ENCODE results near the gene BIN1. TPM values are rescaled to one million over a fixed set of nuclear protein-coding genes. Genes with fewer than 3 reads are reported as not detected.

BIN1 gene
- polyA plus RNA-seq, 2 donors, result 4.6 to 7.9 TPM

DNA sequence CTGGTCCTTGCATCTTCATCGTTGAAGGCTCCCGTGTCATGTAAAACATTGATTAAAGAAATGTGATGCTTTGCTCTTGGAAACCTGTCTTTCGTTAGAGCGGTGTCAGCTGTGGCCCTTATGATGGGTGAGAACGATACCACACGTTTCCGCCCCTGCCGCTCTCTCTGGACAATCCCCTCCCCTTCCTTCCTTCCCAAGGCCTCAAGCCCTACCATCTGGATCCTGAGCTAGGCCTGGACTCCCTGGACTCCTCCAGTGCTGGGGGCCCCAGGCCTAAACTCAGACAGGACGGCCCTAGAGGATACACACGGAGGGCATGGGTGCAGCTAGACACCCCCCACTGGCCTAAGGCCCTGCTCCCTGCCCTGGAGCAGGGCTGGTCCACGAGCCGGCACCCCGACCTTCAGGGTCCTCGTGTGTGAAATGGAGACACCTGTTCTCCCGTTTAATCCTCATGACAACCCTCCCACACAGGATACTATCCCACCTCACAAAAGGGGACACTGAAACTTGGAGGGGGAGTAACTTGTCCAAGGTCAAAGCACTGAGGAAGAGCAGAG lies 13.2 kb downstream of the BIN1 start:
- Histone ChIP-seq H3K27ac (ENCODE audit: low read depth in 2 of 2, low read length in 1 of 2) (no peak overlapping the region), H3K9me3 (ENCODE audit: control insufficient read depth in 2 of 2, insufficient read depth in 1 of 2, low read depth in 1 of 2, low read length in 1 of 2) (no peaks in the 10 kb centered on the region), H3K4me1 (ENCODE audit: control insufficient read depth in 2 of 2, insufficient read depth in 2 of 2, low read length in 1 of 2) (peaks cover 7% of the 10 kb centered on the region in 2 donors), H3K36me3 (ENCODE audit: control insufficient read depth in 2 of 2, insufficient read depth in 2 of 2, low read length in 1 of 2) (no peaks in the 10 kb centered on the region), H3K4me3 (ENCODE audit: low read depth in 1 of 2, low read length in 2 of 2) (no peak overlapping the region), H3K27me3 (ENCODE audit: control insufficient read depth in 1 of 2, insufficient read depth in 2 of 2, low read length in 2 of 2) (no peaks in the 10 kb centered on the region)
- WGBS, 2 donors, result 75 to 79% methylated on average over 15 of the region's 15 CpGs

DNA sequence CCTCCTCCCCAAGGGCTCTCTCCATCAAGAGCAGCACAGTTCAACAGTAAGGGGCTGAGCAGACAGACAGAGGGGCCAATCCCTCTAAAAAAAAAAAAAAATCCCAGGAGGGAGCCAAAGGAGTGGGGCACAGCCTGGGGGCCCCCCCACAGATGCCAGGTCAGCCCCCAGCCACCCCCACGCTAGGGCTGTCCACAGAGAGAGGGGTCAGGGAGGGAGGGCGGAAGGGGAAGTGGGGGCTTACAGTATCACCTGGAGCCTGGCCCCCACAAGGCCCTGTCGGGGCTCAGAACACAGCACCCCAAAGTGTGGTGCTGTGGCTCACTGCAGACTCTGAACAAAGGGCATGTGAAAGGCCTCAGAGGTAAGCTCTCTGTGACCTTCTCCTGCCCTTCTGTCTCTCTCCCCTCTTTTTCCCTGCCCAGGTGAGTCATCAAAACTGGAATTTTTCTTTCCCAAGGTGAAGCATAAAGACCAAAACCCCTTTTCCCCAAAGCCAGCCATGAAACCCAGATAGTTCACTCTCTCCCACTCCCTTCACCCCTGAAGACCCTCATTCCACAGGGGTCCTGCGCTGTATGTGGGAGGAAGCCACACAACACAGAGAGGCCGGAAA lies 13.9 kb downstream of the BIN1 start:
- H3K9me3 ChIP-seq (ENCODE audit: control insufficient read depth in 2 of 2, insufficient read depth in 1 of 2, low read depth in 1 of 2, low read length in 1 of 2), result no peaks in the 10 kb centered on the region
- H3K27me3 ChIP-seq (ENCODE audit: control insufficient read depth in 1 of 2, insufficient read depth in 2 of 2, low read length in 2 of 2), result no peaks in the 10 kb centered on the region
- WGBS, 2 donors, result 83 to 85% methylated on average over 5 of the region's 5 CpGs
- H3K4me1 ChIP-seq (ENCODE audit: control insufficient read depth in 2 of 2, insufficient read depth in 2 of 2, low read length in 1 of 2), result peaks cover 7% of the 10 kb centered on the region in 2 donors
- H3K4me3 ChIP-seq (ENCODE audit: low read depth in 1 of 2, low read length in 2 of 2), result no peak overlapping the region
- no peak overlapping the region for H3K27ac ChIP-seq (ENCODE audit: low read depth in 2 of 2, low read length in 1 of 2)
- no peaks in the 10 kb centered on the region for H3K36me3 ChIP-seq (ENCODE audit: control insufficient read depth in 2 of 2, insufficient read depth in 2 of 2, low read length in 1 of 2)

DNA sequence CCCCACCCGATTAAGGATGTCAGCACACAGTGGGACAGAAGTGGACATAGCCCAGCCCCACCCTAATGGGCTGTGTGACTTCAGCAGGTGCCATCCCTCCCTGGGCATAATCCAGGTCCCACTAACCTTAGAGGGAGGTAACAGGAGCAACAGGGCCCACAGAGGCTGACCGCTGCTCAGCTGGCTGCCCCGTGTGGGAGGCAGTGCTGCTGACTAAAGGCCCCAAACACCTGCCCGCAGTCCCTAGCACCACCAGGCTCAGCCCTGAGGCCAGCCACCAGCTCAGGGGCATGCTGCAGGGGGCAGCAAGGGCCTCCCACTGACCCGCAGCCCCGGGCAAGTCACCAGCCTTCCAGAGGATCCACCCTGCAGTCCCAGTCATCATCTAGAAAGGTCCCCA lies 14.6 kb downstream of the BIN1 start:
- H3K27ac ChIP-seq (ENCODE audit: low read depth in 2 of 2, low read length in 1 of 2), result no peak overlapping the region
- 90 to 93% methylated on average over 6 of the region's 6 CpGs for WGBS, 2 donors
- H3K4me3 ChIP-seq (ENCODE audit: low read depth in 1 of 2, low read length in 2 of 2), result no peak overlapping the region
- no peaks in the 10 kb centered on the region for H3K27me3 ChIP-seq (ENCODE audit: control insufficient read depth in 1 of 2, insufficient read depth in 2 of 2, low read length in 2 of 2)
- H3K9me3 ChIP-seq (ENCODE audit: control insufficient read depth in 2 of 2, insufficient read depth in 1 of 2, low read depth in 1 of 2, low read length in 1 of 2), result no peaks in the 10 kb centered on the region
- no peaks in the 10 kb centered on the region for H3K36me3 ChIP-seq (ENCODE audit: control insufficient read depth in 2 of 2, insufficient read depth in 2 of 2, low read length in 1 of 2)
- H3K4me1 ChIP-seq (ENCODE audit: control insufficient read depth in 2 of 2, insufficient read depth in 2 of 2, low read length in 1 of 2), result peaks cover 7 to 9% of the 10 kb centered on the region in 2 donors

DNA sequence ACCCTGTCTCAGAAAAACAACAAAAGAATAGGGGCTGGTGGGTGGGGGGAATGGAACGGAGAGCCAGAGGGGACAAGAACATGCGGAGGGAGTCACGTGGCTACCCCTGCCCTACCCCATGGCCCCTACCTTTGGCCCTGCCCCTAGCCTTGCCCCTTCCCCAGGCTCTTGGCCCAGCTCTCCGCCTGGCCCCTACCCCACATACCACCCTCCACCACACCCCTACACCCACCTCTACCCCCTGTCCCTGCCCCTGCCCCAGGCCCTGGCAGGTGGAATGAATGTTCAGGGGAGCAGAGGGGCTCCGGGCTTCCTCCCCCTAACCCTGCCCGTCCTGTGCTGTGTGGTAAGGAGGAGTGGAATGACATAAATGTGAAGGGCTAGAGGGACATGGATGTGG lies 15.1 kb downstream of the BIN1 start:
- Histone ChIP-seq H3K9me3 (ENCODE audit: control insufficient read depth in 2 of 2, insufficient read depth in 1 of 2, low read depth in 1 of 2, low read length in 1 of 2) (no peaks in the 10 kb centered on the region), H3K4me3 (ENCODE audit: low read depth in 1 of 2, low read length in 2 of 2) (no peak overlapping the region), H3K27me3 (ENCODE audit: control insufficient read depth in 1 of 2, insufficient read depth in 2 of 2, low read length in 2 of 2) (no peaks in the 10 kb centered on the region), H3K4me1 (ENCODE audit: control insufficient read depth in 2 of 2, insufficient read depth in 2 of 2, low read length in 1 of 2) (peaks cover 7% of the 10 kb centered on the region in 2 donors), H3K27ac (ENCODE audit: low read depth in 2 of 2, low read length in 1 of 2) (no peak overlapping the region), H3K36me3 (ENCODE audit: control insufficient read depth in 2 of 2, insufficient read depth in 2 of 2, low read length in 1 of 2) (no peaks in the 10 kb centered on the region)
- WGBS, 2 donors, result 92 to 93% methylated on average over 6 of the region's 6 CpGs

DNA sequence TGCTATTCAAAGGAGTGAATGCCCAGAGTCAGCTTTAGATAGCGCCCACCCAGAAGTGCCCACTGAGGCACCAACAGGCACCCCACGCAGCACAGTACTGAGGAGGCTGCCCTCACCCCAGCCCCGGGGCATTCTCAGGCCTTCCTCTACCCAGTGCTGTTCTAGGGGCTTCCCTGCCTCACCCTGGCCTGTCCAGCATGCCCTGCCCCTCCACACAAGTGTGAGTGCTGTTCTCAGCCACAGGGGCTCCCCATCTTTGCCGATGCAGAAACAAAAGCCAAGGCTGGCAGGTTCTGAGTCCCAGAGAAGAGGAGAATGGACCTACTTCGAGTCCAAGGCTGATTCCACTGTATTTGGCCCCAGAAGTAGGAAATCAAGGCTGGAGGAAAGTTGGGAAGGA lies 15.8 kb downstream of the BIN1 start:
- no peaks in the 10 kb centered on the region for H3K9me3 ChIP-seq (ENCODE audit: control insufficient read depth in 2 of 2, insufficient read depth in 1 of 2, low read depth in 1 of 2, low read length in 1 of 2)
- WGBS, 2 donors, result 86 to 87% methylated on average over 5 of the region's 5 CpGs
- no peak overlapping the region for H3K27ac ChIP-seq (ENCODE audit: low read depth in 2 of 2, low read length in 1 of 2)
- H3K4me1 ChIP-seq (ENCODE audit: control insufficient read depth in 2 of 2, insufficient read depth in 2 of 2, low read length in 1 of 2), result peaks cover 7% of the 10 kb centered on the region in 2 donors
- no peaks in the 10 kb centered on the region for H3K27me3 ChIP-seq (ENCODE audit: control insufficient read depth in 1 of 2, insufficient read depth in 2 of 2, low read length in 2 of 2)
- H3K36me3 ChIP-seq (ENCODE audit: control insufficient read depth in 2 of 2, insufficient read depth in 2 of 2, low read length in 1 of 2), result no peaks in the 10 kb centered on the region
- H3K4me3 ChIP-seq (ENCODE audit: low read depth in 1 of 2, low read length in 2 of 2), result no peak overlapping the region

DNA sequence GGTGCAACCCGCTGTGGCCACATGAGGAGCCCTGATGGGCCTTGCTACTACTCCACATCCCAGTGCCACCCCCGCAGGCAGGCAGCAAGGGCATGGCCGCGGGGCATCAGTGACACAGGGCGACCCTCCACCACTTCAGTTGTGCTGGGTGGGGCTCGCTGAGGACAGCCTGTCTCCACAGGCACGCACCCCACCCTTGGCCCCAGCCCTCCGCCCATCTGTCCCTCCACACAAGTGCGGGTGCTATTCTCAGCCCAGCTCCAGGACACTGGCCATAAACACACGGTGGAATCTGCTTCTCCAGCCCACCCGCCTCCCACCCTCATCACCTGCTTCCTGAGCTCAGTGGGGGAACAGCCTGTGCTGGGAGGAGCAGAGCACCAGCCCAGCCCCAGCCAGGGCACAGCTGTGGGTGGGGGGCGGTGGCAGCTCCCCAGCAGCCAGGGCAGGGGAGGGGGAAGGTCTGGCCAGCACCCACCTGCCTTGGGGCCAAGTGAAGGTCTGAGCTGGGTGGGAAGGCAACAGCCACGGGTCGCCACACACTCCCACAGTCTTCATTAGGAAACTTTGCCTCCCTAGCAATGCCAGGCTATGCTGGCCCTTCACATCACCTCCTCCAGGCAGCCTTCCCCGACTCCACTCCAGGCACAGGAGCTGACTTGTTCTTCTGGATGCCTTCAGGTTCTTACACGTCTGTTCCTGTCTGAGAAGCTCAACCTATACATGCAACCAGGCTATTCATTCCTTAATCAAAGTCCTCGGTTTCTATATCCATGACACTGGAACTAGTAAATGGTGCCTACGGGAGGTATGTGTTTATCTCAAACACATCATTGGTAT lies 16.5 kb downstream of the BIN1 start:
- WGBS, 2 donors, result 72 to 79% methylated on average over 17 to 18 of the region's 18 CpGs
- H3K4me1 ChIP-seq (ENCODE audit: control insufficient read depth in 2 of 2, insufficient read depth in 2 of 2, low read length in 1 of 2), result peaks cover 10 to 11% of the 10 kb centered on the region in 2 donors

DNA sequence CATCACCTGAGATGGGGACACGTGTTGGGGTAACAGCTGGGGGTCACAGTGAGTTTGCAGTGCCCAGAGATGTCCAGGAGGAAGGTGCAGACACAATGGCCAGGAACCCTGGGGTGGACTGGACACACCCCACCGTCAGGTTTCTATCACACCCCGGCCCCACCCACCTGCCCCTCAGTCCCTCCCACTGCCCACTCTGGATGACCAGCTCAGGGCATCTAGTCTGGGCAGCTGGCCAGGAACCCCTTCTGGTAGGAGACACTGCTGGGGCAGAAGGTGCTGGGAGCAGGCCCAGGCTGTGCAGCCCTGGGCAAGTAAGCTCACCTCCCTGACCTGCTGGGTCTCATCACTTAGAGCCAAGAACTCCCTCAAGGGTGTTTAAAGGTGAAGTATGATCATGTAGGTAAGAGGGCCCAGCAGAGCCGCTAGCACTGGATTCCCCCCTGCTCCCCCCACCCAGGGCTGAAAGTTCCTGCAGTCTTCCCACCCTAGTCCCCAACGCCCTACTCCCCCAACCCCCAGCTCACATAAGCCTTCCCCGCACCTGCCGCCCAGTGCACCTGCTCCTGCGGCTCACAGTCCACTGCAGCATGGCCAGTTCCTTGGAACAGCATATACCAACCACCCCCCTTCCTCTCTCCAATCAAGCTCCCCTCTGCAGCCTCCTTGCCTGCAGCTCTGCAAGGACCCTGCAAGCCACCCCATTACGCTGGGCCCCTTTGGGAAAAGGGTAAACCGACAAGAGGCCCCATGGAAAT lies 17.3 kb downstream of the BIN1 start:
- no peaks in the 10 kb centered on the region for H3K9me3 ChIP-seq (ENCODE audit: control insufficient read depth in 2 of 2, insufficient read depth in 1 of 2, low read depth in 1 of 2, low read length in 1 of 2)
- peaks cover 11% of the 10 kb centered on the region in 2 donors for H3K4me1 ChIP-seq (ENCODE audit: control insufficient read depth in 2 of 2, insufficient read depth in 2 of 2, low read length in 1 of 2)
- no peaks in the 10 kb centered on the region for H3K36me3 ChIP-seq (ENCODE audit: control insufficient read depth in 2 of 2, insufficient read depth in 2 of 2, low read length in 1 of 2)
- H3K27ac ChIP-seq (ENCODE audit: low read depth in 2 of 2, low read length in 1 of 2), result no peak overlapping the region
- no peaks in the 10 kb centered on the region for H3K27me3 ChIP-seq (ENCODE audit: control insufficient read depth in 1 of 2, insufficient read depth in 2 of 2, low read length in 2 of 2)
- WGBS, 2 donors, result 84 to 90% methylated on average over 10 of the region's 10 CpGs
- no peak overlapping the region for H3K4me3 ChIP-seq (ENCODE audit: low read depth in 1 of 2, low read length in 2 of 2)

More for the DNA sequence above, 16.5 kb downstream of the BIN1 start:
- Histone ChIP-seq H3K9me3 (ENCODE audit: control insufficient read depth in 2 of 2, insufficient read depth in 1 of 2, low read depth in 1 of 2, low read length in 1 of 2) (no peaks in the 10 kb centered on the region), H3K27me3 (ENCODE audit: control insufficient read depth in 1 of 2, insufficient read depth in 2 of 2, low read length in 2 of 2) (no peaks in the 10 kb centered on the region), H3K27ac (ENCODE audit: low read depth in 2 of 2, low read length in 1 of 2) (no peak overlapping the region), H3K36me3 (ENCODE audit: control insufficient read depth in 2 of 2, insufficient read depth in 2 of 2, low read length in 1 of 2) (no peaks in the 10 kb centered on the region), H3K4me3 (ENCODE audit: low read depth in 1 of 2, low read length in 2 of 2) (no peak overlapping the region)

DNA sequence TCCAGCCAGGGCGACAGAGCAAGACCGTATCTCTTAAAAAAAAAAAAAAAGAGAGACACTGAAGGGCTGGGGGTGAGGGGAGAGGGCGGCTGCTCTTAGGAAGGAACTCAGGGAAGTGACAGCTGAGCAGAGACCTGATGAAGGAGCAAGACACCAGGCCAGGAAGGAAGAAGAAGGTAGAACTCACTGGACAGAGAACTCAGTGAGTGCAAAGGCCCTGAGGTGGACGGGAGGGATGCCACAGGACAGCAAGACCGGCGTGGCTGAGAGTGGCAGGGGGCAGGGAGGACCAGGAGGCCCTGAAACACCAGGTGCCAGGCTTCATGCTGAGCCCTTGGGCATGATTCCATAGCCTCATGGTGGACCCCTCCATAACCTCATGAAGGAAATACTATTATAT lies 18.2 kb downstream of the BIN1 start:
- H3K4me3 ChIP-seq (ENCODE audit: low read depth in 1 of 2, low read length in 2 of 2), result no peak overlapping the region
- H3K9me3 ChIP-seq (ENCODE audit: control insufficient read depth in 2 of 2, insufficient read depth in 1 of 2, low read depth in 1 of 2, low read length in 1 of 2), result no peaks in the 10 kb centered on the region
- H3K27ac ChIP-seq (ENCODE audit: low read depth in 2 of 2, low read length in 1 of 2), result peak overlapping the region in 1 of 2 donors; percentile 2
- H3K4me1 ChIP-seq (ENCODE audit: control insufficient read depth in 2 of 2, insufficient read depth in 2 of 2, low read length in 1 of 2), result peaks cover 7 to 8% of the 10 kb centered on the region in 2 donors
- H3K27me3 ChIP-seq (ENCODE audit: control insufficient read depth in 1 of 2, insufficient read depth in 2 of 2, low read length in 2 of 2), result no peaks in the 10 kb centered on the region
- WGBS, 2 donors, result 88 to 92% methylated on average over 6 of the region's 6 CpGs
- no peaks in the 10 kb centered on the region for H3K36me3 ChIP-seq (ENCODE audit: control insufficient read depth in 2 of 2, insufficient read depth in 2 of 2, low read length in 1 of 2)

DNA sequence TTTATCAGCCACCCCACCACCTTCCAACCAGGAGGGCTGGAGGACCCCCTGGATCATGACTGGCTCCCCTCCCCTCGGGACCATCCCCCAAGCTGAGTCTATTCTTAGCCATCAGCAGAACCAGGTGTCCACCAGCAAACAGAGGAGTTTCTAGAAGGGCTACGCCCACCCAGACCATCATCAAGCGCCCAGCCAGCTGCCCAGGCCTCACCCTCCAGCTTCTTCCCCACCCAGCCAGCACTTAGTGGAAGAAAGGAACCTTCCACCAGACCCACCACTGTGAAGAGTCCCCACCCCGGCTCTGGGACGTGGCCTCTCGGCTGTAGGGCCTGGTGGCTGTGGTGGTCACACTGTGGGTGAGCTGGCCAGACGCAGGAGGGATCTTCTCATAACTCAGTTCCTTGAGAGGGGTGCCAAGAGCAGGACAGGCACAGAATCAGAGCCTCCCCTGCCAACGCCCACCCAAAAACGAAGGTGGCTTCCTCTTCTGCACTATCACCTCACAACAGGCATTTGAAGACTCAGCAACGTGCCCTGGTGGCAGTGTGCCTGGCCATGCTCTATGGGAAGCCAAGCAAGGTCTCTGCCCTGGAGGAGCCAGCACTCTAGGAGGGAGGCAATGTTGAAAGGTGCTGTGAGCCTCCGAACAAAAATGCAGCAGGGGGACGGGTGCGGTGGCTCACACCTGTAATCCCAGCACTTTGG lies 19.0 kb downstream of the BIN1 start:
- Histone ChIP-seq H3K9me3 (ENCODE audit: control insufficient read depth in 2 of 2, insufficient read depth in 1 of 2, low read depth in 1 of 2, low read length in 1 of 2) (no peaks in the 10 kb centered on the region), H3K27ac (ENCODE audit: low read depth in 2 of 2, low read length in 1 of 2) (peak overlapping the region; percentile 40 to 65), H3K4me3 (ENCODE audit: low read depth in 1 of 2, low read length in 2 of 2) (no peak overlapping the region), H3K36me3 (ENCODE audit: control insufficient read depth in 2 of 2, insufficient read depth in 2 of 2, low read length in 1 of 2) (no peaks in the 10 kb centered on the region), H3K4me1 (ENCODE audit: control insufficient read depth in 2 of 2, insufficient read depth in 2 of 2, low read length in 1 of 2) (peaks cover 7% of the 10 kb centered on the region in 2 donors), H3K27me3 (ENCODE audit: control insufficient read depth in 1 of 2, insufficient read depth in 2 of 2, low read length in 2 of 2) (no peaks in the 10 kb centered on the region)
- WGBS, 2 donors, result 63 to 81% methylated on average over 13 of the region's 13 CpGs
